ENCODE results near the gene GAGE10.

Gene GAGE10, protein sequence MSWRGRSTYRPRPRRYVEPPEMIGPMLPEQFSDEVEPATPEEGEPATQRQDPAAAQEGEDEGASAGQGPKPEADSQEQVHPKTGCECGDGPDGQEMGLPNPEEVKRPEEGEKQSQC

GRCh38 chrX:49303346-49303745, at the start of gene GAGE10:
TSS of gene GAGE10 (plus strand) at chrX:49303646. CDS start at chrX:49304860, 1,214 bp downstream.
- no peak for DNase-seq

DNA sequence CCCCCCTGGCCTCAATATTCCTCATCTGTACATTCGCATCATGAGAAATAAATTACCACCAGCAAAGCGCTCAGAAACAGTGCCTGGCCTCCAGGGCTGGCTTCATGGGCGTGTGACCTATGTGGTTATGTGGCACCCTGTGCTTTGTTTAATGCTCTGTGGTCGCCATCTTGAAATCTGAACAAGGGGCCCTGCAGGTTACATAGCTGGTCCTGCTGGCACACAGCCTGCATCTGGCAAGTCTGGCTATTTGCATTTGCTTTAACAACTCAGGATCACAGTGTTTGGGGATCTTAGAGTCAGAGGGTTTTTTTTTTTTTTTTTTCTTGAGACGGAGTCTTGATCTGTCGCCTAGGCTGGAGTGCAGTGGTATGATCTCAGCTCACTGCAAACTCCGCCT, 48.8 kb upstream of the GAGE10 start:
- DNase-seq, result no peak

DNA sequence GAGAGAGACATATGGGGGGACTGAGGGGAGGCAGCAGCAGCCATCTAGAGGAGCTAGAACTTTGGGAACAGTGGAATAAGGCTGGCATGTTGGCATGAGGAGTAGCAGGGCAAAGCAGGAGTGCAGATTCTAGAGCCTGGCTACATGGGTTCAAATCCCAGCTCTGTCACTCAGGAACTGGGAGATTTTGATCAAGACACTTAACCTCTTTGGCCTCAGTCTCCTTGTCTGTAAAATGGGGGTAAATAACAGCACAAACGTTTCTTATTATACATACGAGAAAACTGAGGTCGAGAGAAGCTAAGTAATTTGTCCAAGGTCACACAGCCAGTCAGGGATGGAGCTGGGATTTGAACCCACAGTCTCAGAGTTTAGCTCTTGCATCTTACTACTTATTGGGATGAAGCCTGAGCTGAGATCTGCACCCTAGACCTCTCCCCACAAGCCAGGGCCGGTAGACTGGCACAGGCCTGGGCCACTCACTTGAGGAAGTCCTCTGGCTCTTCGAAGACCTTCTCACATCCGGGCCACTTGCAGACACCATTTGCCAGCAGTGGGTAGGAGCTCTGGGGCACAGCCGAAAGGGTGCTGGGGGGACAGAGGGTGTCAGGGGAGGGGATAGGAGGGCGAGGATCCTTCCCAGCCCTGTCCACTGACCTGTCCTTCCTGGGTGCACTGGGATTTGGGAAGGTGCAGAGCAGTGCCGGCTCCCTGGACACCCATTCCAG, 47.0 kb upstream of the GAGE10 start:
- DNase-seq, result no peak

- DNase-seq, result no peak
Measured at GRCh38 chrX:49257074-49257790, 46.2 kb upstream of the GAGE10 start.

DNA sequence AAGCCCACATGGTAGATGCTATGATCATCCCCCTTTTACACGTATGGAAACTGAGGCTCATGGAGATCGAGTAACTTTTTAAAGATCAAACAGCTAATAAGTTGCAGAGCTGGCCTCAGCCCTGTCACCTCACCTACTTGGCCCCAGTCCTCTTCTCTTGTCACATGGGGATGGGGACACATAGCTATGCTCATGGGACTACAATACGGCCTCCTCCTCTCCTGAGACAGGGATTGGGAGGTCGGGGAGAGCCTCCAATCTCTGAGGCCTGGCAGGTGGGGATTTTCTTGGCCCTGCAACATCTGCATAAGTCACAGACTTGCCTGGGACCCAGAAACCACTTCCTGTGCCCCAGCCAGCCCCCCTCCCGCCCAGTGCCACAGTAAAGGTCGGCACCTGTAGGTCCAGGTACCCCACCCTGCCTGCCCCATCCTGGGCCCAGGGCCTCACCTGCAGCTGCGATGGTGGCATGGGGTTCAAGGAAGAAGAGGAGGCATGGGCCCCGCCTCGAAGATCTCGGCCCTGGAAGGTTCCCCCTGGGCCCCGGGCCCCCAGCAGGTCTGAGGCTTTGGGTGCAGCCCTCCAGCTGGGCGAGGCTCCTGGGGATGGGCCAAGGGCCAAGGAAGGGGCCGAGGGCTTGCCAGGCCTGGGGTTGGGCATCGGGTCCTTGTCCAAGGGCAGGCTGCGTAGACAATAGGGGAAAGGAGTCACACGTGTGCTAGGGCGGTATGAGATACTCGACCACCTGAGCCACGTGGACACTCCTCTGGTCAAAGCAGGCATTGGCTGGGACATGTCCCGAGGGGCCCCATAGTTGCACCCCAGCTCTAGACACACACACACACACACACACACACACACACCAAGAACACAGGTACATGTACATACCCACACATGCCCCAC, 45.3 kb upstream of the GAGE10 start:
- no peak for DNase-seq

DNA sequence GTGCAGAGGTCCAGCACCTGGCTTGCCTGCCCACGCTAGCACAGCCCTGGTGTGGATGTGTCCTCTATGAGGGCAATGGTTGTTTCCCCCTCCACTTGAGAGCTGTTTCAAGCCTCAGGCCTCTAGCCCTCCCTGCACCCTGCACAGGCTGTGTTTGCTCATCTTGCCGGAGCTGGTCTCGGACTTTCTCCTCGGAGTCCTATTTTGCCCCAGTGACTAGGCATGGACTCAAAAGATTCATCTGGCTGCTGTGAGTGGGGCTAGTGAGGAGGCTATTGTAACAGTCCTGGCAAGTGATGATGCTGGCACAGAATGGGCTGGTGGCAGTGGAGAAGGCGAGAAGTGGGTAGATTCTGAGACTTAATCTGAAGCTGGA, 44.7 kb upstream of the GAGE10 start:
- DNase-seq, result no peak

GRCh38 chrX:49260221-49260985, 43.0 kb upstream of the GAGE10 start:
- no peak for DNase-seq

GRCh38 chrX:49262603-49263002, 40.8 kb upstream of the GAGE10 start:
- no peak for DNase-seq

GRCh38 chrX:49263631-49264030, 39.8 kb upstream of the GAGE10 start:
- DNase-seq, result no peak

- DNase-seq, result no peak
Measured at GRCh38 chrX:49264460-49264859, 39.0 kb upstream of the GAGE10 start, which contains the start of gene FOXP3. TSS of gene FOXP3 (minus strand) at chrX:49264710. CDS start at chrX:49258505, 6,205 bp downstream.

GRCh38 chrX:49266523-49267445, 36.7 kb upstream of the GAGE10 start:
- DNase-seq, result no peak

DNA sequence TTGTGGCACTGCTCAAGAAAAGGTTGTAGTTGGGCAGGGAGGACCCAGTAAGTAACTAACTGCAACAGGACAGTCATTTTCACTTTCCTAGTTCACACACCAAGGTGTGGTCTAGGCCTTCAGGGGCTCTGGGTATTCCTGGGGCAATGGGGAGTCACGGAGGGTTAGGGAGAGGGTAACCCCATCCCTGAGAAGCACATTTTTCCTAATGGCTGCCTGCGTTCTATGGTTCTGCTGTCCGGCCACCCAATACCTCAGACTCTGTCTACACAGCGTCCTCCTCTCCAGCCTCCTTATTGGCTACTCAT, 34.8 kb upstream of the GAGE10 start:
- DNase-seq, result no peak

DNA sequence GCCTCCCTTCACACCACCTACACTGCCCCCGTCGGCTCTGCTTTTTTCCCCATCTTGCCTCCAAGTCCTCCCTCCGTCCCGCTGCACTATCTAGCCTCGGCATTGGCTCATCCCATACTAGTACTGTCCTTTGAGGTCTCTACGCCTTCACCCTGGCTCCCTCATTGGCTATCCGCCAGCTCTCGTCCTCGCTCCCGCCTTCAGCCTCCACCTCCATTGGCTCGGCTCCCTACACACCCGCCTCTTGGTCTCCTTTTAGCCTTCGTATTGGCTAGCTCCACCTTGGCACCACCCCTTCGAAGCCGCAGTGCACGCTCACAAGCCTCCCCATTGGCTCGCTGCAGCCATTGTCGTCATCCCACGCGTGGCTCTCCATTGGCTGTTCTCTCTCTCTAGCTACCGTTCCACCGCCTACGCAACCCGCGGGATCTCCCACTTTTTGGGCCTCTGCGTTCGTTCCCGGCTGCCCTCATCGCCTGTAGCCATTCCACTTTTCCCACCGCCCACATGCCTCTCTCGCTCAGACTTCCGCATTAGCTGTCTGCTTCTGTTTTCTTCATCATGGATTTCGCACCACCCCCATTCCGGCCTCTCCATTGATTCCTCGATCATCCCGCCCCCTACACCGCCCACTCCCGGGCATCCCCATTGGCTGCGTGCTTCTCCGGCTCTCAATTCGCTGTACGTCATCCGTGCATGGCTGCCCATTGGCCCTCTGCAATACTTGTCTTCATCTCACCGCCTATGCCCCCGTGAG, 34.3 kb upstream of the GAGE10 start:
- DNase-seq, result peak; percentile 98

GRCh38 chrX:49269767-49270248, 33.6 kb upstream of the GAGE10 start, which contains the start of gene PPP1R3F:
TSS of gene PPP1R3F (plus strand) at chrX:49269793. CDS start at chrX:49269870, 77 bp downstream.
- DNase-seq, result no peak

DNA sequence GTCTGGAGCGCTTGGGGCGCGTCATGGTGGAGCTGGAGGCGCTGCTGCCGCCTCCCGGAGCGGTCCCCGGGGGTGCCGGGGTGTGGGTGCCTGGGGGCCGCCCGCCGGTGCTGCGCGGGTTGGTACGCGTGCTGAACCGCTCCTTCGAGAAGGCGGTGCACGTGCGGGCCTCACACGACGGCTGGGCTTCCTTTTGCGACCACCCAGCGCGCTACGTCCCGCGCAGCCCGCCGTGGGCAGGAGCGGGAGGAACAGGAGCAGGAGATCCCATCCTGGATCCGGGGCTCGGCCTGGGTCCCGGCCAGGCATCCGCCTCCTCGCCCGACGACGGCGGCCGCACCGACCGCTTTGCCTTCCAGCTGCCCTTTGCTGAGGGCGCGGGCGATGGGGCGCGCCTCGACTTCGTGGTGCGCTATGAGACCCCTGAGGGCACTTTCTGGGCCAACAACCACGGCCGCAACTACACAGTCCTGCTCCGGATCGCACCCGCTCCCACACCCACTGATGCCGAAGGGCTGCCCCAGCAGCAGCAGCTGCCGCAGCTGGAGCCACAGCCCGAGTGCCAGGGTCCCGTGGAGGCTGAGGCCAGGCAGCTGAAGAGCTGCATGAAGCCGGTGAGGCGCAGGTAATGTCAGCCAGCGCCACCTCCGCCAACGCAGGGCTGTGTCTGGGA, 33.1 kb upstream of the GAGE10 start:
- DNase-seq, result no peak

- DNase-seq, result no peak
Measured at GRCh38 chrX:49271341-49271740, 32.1 kb upstream of the GAGE10 start.

DNA sequence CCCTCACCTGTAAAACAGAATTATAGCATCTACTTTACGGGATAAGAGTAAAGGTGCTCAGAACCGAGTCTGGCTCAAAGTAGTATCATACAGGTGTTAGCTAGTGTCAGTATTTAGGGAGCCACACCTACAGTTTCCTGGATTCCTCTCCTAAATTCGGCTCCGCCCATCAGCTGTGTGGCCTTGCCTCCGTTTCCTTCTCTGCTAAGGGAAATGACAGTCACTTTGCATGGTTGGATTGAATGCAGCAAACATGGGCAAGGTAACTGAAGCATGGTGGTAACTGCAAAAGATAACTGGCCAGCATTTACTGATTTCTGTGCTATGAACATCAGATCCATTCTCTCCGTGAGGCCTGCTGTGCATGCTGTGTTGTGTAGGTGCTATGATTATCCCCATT, 31.0 kb upstream of the GAGE10 start:
- no peak for DNase-seq

GRCh38 chrX:49273181-49273727, 30.2 kb upstream of the GAGE10 start:
- no peak for DNase-seq

GRCh38 chrX:49276207-49276606, 27.2 kb upstream of the GAGE10 start:
- DNase-seq, result no peak

Data from NCI-H1694 treated with DMSO at 0.1 percent for 48 hours (cell line).